Adrenal gland (tissue), 5 donors: ENCODE measurements around the gene CLEC7A.

Experiments used
- CTCF ChIP-seq, 6 experiments: fragments of 450-650 bp in 4 of 6; fragments of 200-600 bp in 2 of 6; sonication (generic) in 1 of 6; IDR thresholded peaks; 1 replicate in 5 of 6; 2 replicates in 1 of 6; pipeline versions ENCODE4 v1.5.1 to v1.8.0; 2016 to 2021; ENCODE audit warnings: antibody characterized with exemption in 6 of 6, mild to moderate bottlenecking in 2 of 6, moderate library complexity in 1 of 6
- POLR2A ChIP-seq, 2 donors: fragments of 450-650 bp; IDR thresholded peaks; one replicate each; pipeline ENCODE4 v1.6.1; 2017; ENCODE audit warnings: antibody characterized with exemption in 2 of 2, mild to moderate bottlenecking in 2 of 2, moderate library complexity in 1 of 2
- donor health status: DM: no; HTN: no; CAD: no.

GRCh38 chr12:10158406-10158805, 28.4 kb upstream of the CLEC7A start:
- no peak for TF ChIP-seq CTCF (IDR thresholded peaks at IDR 0.05)
- no peak for TF ChIP-seq POLR2A (IDR thresholded peaks at IDR 0.05)
